ENCODE data around the gene NKD2. TPM values are rescaled to one million over a fixed set of nuclear protein-coding genes. Genes with fewer than 3 reads are reported as not detected.

Gene NKD2
- total RNA-seq, 2 experiments from 2014 or later, result 3.6 to 3.7 TPM

DNA sequence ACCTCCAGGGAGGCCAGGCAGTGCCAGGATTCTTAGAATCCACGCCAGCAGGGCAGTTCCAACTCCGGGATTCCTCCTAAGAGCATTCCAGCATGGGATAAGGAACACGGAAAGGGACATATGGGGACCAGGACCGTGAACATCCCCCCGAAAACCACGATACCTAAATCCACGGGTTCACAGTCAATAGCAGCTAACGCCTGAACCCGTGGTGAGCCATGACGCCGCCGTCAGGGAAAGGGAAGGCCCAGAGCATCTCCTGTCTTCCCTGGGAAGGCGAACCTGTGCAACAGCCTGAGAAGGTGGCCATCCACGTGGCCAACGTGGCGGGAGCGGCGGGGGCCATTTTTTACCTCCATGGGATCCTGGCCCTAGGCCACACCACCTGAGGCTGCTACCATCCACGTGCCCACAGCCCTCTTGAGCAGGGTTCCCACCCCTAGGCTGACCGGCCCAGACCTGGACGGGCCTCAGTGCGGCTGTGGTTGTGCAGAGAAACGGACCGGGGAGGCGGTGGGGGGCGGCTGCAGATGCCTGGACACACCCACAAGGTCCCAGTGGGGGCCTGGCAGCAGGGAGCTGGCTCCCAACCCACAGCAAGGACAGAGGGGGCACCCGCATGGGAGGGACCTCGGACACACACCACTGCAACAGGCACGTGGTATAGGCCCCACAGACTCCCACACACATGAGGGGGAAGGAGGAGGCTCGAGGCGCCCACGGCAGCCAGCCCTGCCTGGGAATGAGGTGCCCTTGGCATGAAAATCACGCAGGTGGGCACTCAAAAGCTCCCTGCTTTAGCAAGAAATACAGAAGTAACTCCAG, 60.5 kb downstream of the NKD2 start:
- Mint-ChIP-seq H3K4me3 (no peak overlapping the region), H3K27ac (no peak overlapping the region), H3K4me1 (no peaks in the 10 kb centered on the region), H3K9me3 (no peaks in the 10 kb centered on the region), H3K27me3 (no peaks in the 10 kb centered on the region), H3K36me3 (ENCODE audit: low read depth) (no peaks in the 10 kb centered on the region)
- CTCF ChIA-PET, result no interaction called here
- DNase-seq, result no peak
- POLR2A ChIA-PET, result no interaction called here

DNA sequence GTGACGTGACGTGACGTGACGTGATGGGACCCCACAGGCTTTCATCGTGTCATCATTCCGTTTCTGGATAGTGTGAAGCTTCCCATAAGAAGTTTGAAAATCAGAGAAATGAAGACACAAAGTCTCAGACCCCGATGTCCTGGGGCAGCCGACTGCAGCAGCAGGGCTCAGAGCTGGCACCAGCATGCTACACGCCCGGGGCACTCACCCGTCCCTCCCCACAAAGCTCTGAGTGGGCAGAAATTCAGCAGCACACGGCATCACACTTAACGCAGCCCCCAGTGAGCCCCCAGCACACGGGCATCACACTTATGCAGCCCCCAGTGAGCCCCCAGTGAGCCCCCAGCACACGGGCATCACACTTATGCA, 61.1 kb downstream of the NKD2 start:
- POLR2A ChIA-PET, result no interaction called here

DNA sequence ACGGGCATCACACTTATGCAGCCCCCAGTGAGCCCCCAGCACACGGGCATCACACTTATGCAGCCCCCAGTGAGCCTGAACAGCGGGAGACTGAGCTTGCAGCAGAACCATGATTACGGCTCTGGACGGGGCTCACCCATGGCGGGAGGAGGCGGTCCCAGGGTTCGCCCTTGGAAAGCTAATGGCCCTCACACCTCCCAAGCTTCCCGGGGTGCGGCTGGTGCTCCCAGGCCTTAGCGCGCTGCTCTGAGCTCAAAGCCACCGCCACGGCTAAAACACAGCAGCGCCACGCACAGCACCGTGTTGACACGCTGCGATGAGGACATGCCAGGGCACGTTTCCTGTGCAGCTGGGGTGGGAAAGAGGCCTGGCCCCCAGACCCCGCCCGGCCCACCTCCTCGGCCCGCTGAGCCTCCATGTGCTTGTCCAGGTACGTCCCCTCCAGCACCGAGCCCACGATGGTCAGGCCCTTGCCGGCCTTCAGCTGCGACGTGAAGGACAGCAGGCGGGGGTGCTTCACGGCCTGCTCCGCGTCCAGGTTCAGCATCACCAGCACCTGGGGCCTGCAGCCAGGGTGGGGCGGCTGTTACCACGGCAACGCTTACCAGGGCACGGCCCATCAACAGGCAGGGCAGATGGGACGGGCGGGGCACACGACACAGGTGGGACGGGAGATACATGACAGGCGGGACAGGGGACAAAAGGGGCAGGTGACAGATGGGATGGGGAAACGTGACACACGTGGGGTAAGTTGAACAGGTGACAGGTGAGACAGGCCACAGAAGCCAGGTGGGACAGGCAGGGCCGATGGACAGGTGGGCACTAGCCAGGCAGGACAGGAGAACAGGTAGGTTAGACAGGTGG, 64.9 kb downstream of the NKD2 start:
- CTCF ChIA-PET, result no interaction called here
- no peak overlapping the region for H3K27ac Mint-ChIP-seq
- no peaks in the 10 kb centered on the region for H3K27me3 Mint-ChIP-seq
- POLR2A ChIA-PET, result no interaction called here
- no peak for DNase-seq
- no peaks in the 10 kb centered on the region for H3K36me3 Mint-ChIP-seq (ENCODE audit: low read depth)
- no peak overlapping the region for H3K4me3 Mint-ChIP-seq
- no peaks in the 10 kb centered on the region for H3K4me1 Mint-ChIP-seq
- H3K9me3 Mint-ChIP-seq, result no peaks in the 10 kb centered on the region

More for the DNA sequence above, 61.1 kb downstream of the NKD2 start:
- H3K27ac Mint-ChIP-seq, result no peak overlapping the region
- H3K27me3 Mint-ChIP-seq, result no peaks in the 10 kb centered on the region
- H3K36me3 Mint-ChIP-seq (ENCODE audit: low read depth), result no peaks in the 10 kb centered on the region
- DNase-seq, result no peak
- H3K4me3 Mint-ChIP-seq, result no peak overlapping the region
- CTCF ChIA-PET, result no interaction called here
- H3K9me3 Mint-ChIP-seq, result no peaks in the 10 kb centered on the region
- no peaks in the 10 kb centered on the region for H3K4me1 Mint-ChIP-seq

DNA sequence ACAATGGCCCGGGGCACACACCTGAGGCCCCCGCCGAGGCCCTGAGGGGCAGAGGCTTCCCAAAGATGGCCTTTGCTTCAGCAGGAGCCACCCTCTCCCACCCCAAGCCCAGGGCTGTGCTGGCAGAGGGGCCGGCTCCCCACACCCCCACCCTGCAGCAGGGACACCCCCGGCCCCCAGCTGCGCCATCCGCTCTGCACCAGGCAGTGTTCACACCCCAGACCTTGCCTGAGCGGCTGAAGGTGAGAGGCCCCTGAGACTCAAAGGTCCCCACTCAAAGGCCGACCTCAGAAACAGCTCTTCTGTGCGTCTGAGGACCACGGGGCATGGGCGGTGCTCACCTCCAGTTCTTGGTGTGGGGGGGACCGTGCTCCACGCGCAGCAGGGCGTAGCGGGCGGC, 65.6 kb downstream of the NKD2 start:
- H3K4me1 Mint-ChIP-seq, result no peaks in the 10 kb centered on the region
- no peak for DNase-seq
- no peaks in the 10 kb centered on the region for H3K27me3 Mint-ChIP-seq
- ChIA-PET POLR2A (no interaction called here), CTCF (no interaction called here)
- no peak overlapping the region for H3K4me3 Mint-ChIP-seq
- H3K9me3 Mint-ChIP-seq, result no peaks in the 10 kb centered on the region
- no peaks in the 10 kb centered on the region for H3K36me3 Mint-ChIP-seq (ENCODE audit: low read depth)
- no peak overlapping the region for H3K27ac Mint-ChIP-seq

DNA sequence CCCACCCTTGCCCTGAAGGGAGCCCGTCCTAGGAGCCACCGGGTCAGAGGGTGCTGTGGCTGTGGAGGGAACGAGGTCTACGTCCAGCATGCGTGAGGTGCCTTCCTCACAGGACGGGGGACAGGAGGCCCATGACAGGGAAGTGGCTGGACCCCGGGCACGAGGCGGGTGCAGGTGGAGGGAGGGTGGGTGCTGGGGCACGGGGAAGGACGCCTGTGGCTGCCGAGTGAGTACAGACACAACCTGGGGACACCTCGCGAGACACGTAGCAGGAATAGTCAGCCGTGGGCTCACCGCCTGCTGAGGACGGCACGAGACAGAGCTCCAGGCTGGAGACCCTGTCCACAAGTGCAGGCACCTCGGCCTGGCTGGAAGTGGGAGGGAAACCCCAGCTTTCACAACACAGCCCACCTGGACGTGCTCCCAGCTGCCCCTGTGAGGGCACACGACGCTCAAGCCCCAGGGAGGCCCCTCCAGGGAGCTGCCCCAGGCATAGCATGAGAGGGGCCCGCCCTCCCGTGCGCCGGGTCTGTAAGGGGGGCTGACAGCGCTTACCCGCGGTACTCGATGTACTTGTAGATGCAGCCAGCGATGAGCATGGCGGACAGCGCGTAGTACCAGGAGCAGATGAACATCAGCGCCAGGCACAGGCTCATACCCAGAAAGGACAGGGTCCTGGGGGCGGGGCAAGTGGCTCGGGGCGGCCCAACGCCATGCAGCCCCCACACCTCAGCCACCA, 66.4 kb downstream of the NKD2 start:
- CTCF ChIA-PET, result no interaction called here
- H3K4me3 Mint-ChIP-seq, result no peak overlapping the region
- no peaks in the 10 kb centered on the region for H3K27me3 Mint-ChIP-seq
- H3K9me3 Mint-ChIP-seq, result no peaks in the 10 kb centered on the region
- H3K36me3 Mint-ChIP-seq (ENCODE audit: low read depth), result no peaks in the 10 kb centered on the region
- no peak overlapping the region for H3K27ac Mint-ChIP-seq
- H3K4me1 Mint-ChIP-seq, result no peaks in the 10 kb centered on the region
- DNase-seq, result no peak
- POLR2A ChIA-PET, result no interaction called here

DNA sequence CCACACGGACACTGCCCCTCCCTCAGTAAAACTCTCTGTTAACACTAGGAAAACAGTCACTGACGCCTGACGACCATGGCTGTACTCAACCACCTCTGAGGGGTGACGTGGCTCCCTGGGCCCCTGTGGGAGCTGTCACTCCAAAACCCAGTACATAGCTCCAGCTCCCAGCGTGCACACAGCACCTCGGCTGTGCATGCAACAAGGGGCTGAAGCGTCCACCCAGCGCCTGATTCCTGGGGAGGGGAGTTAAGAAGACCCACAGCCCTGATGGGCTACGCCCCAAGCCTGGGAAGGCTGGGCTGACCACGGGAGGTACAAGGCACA, 66.9 kb downstream of the NKD2 start:
- H3K4me1 Mint-ChIP-seq, result no peaks in the 10 kb centered on the region
- CTCF ChIA-PET, result no interaction called here
- no peak overlapping the region for H3K4me3 Mint-ChIP-seq
- no peak overlapping the region for H3K27ac Mint-ChIP-seq
- H3K9me3 Mint-ChIP-seq, result no peaks in the 10 kb centered on the region
- no peak for DNase-seq
- H3K36me3 Mint-ChIP-seq (ENCODE audit: low read depth), result no peaks in the 10 kb centered on the region
- no peaks in the 10 kb centered on the region for H3K27me3 Mint-ChIP-seq
- POLR2A ChIA-PET, result no interaction called here

DNA sequence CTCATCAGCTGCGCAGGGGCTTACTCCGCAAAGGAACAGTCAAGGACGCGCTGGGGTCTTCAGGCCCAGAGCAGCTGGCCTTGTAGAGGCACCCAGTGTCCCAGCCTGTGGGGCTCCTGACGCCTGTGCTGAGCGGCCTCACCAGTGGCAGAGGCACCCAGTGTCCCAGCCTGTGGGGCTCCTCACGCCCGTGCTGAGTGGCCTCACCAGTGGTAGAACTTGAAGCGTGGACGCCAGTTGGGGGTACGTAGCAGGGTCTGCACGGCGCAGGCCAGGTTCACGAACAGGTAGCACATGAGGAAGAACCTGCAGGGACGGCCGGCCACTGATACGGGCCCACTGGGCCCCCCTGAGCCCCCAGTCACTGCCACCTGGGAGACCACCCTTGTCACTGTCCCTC, 67.3 kb downstream of the NKD2 start:
- POLR2A ChIA-PET, result no interaction called here
- Mint-ChIP-seq H3K27ac (no peak overlapping the region), H3K4me1 (no peaks in the 10 kb centered on the region)

DNA sequence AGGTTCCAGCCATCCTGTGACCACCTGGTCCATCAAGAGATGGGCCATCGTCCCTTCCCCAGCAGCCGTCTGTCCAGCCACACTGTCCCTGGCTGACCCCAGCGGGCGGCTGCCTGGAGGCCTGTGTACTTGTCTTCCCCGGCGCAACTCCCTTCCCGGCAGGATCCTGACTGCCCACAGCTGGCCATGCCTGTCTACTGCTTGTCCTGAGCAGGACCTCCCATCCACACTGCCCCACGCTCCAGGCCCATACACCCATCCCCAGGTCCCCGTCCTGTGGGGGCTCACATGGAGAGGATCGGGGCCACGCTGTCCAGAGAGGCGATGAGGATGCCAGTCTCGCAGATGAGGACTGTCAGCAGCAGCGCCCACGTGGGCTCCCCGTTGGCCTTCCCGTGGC, 67.8 kb downstream of the NKD2 start:
- no peak overlapping the region for H3K4me3 Mint-ChIP-seq

More for the DNA sequence above, 67.3 kb downstream of the NKD2 start:
- no peak for DNase-seq
- H3K27me3 Mint-ChIP-seq, result no peaks in the 10 kb centered on the region
- H3K9me3 Mint-ChIP-seq, result no peaks in the 10 kb centered on the region
- CTCF ChIA-PET, result no interaction called here
- H3K4me3 Mint-ChIP-seq, result no peak overlapping the region
- H3K36me3 Mint-ChIP-seq (ENCODE audit: low read depth), result peaks cover 2% of the 10 kb centered on the region

DNA sequence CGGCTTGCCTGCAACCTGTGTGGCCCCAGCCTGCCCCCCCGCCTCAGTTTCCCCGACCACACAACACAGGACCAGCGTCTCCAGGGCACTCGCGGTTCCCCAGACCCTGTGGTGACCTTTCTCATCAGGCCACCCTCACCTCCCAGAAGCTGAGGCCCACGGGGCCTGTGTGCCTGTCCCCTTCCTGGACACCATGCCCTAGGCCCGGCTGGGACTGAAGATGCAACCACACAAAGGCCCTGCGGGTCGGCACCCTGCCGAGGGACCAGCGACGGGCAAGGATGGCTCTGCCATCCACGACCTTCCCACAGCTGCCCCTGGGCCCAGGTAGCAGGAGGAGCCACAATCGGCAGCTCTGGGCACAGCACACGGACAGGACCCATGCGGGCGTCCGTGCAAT, 68.4 kb downstream of the NKD2 start:
- POLR2A ChIA-PET, result no interaction called here
- H3K27me3 Mint-ChIP-seq, result no peaks in the 10 kb centered on the region
- H3K36me3 Mint-ChIP-seq (ENCODE audit: low read depth), result peaks cover 4% of the 10 kb centered on the region
- no peak for DNase-seq
- H3K4me1 Mint-ChIP-seq, result no peaks in the 10 kb centered on the region
- H3K9me3 Mint-ChIP-seq, result no peaks in the 10 kb centered on the region
- H3K4me3 Mint-ChIP-seq, result no peak overlapping the region
- H3K27ac Mint-ChIP-seq, result no peak overlapping the region
- CTCF ChIA-PET, result interaction anchor here (0.6 kb wide), 1 partner anchor 90 kb away, joined by 7 read pairs; no protein-coding TSS in a partner anchor

More for the DNA sequence above, 67.8 kb downstream of the NKD2 start:
- POLR2A ChIA-PET, result no interaction called here
- H3K4me1 Mint-ChIP-seq, result no peaks in the 10 kb centered on the region
- no peak overlapping the region for H3K27ac Mint-ChIP-seq
- H3K36me3 Mint-ChIP-seq (ENCODE audit: low read depth), result peaks cover 4% of the 10 kb centered on the region
- no peak for DNase-seq
- H3K9me3 Mint-ChIP-seq, result no peaks in the 10 kb centered on the region
- no peaks in the 10 kb centered on the region for H3K27me3 Mint-ChIP-seq
- CTCF ChIA-PET, result no interaction called here

DNA sequence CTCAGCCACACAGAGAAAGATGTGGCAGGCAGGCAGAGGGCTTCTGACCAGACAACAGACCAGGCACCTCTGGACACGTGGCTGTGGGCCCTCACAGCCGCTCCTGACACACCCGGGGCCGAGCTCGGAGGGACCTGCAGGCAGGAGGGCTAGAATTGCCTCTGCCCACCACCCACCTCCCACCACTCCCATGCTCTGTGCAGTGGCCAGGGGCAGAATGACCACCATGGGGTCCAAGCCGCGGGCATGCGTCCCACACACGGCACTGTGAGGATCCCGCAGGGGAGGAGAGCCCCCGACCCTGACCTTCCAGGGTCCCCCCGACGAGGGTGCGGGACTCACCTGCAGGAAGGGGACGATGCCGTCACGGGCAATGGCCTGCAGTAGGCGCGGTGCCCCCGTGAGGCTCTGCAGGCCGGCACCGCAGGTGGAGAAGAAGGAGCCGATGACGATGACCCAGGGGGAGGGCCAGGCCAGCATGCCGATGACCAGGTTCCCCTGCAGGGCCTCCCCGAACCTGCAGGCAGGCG, 69.0 kb downstream of the NKD2 start:
- POLR2A ChIA-PET, result no interaction called here

DNA sequence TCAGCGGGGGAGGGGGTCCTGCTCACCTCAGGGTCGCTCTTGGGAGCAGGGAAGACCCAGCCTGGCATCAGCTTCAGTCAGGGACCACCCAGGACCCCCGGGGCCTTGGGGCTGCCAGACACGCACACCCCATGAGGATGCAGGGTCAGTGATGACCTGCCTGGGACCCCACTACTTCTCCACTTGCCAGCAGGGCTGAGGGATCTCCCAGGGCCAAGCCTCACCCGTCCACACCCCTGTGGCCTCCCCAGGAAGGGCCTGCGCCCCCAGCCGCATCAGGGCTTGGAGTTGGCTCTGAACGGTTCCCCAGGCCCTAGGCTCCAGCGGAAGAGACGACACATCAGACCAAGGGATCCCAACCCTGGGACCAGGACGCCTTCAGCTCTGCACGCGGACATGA, 69.6 kb downstream of the NKD2 start:
- H3K9me3 Mint-ChIP-seq, result no peaks in the 10 kb centered on the region
- POLR2A ChIA-PET, result no interaction called here
- DNase-seq, result no peak
- H3K27me3 Mint-ChIP-seq, result no peaks in the 10 kb centered on the region
- peaks cover 6% of the 10 kb centered on the region for H3K36me3 Mint-ChIP-seq (ENCODE audit: low read depth)
- H3K4me1 Mint-ChIP-seq, result no peaks in the 10 kb centered on the region
- CTCF ChIA-PET, result no interaction called here
- H3K4me3 Mint-ChIP-seq, result no peak overlapping the region
- H3K27ac Mint-ChIP-seq, result no peak overlapping the region

More for the DNA sequence above, 69.0 kb downstream of the NKD2 start:
- CTCF ChIA-PET, result interaction anchor here (0.6 kb wide), 1 partner anchor 90 kb away, joined by 7 read pairs; no protein-coding TSS in a partner anchor
- Mint-ChIP-seq H3K27me3 (no peaks in the 10 kb centered on the region), H3K4me1 (no peaks in the 10 kb centered on the region), H3K4me3 (no peak overlapping the region), H3K9me3 (no peaks in the 10 kb centered on the region), H3K36me3 (ENCODE audit: low read depth) (peaks cover 4% of the 10 kb centered on the region), H3K27ac (no peak overlapping the region)
- DNase-seq, result no peak

DNA sequence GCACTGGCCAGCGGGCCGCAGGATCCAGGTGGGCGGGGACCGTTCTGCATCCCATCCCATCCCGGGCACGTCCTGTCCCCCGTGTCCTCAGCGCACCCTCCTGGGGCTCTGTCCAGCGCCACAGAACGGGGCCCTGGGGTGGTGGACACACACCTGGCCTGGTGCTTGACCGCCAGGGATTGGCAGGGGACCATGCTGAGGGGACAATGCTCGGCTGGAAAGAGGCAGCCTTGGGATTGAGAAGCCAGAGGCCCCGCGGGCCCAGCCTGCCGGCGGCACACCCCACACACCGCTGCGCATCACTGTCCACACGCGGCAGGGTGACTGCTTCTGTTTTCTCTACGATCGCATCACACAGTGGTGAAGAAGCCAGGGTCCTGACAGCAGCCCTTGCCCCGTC, 70.2 kb downstream of the NKD2 start:
- Mint-ChIP-seq H3K36me3 (ENCODE audit: low read depth) (peaks cover 7% of the 10 kb centered on the region), H3K9me3 (no peaks in the 10 kb centered on the region), H3K27ac (no peak overlapping the region), H3K4me3 (no peak overlapping the region), H3K4me1 (no peaks in the 10 kb centered on the region), H3K27me3 (no peaks in the 10 kb centered on the region)
- ChIA-PET POLR2A (no interaction called here), CTCF (no interaction called here)
- DNase-seq, result no peak

DNA sequence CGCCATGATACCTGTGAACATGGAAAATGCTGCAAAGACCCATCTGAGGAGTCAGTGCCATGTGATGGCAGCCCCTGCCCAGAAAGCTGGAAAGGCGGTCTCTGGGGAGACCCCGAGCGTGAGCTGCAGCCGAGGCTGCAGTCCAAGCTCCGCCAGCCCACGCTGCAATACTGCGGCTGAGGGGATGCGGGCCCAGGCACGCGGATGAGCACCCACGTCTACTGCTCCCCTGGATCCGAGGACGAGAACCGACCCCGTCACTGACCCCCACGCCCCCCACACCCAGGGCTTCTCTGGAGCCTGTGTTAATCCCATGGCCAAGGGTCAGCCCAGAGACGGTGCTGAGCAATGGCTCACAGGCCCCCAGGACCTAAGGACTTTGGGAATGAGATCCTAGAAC, 70.9 kb downstream of the NKD2 start:
- H3K4me3 Mint-ChIP-seq, result no peak overlapping the region
- DNase-seq, result no peak
- no peak overlapping the region for H3K27ac Mint-ChIP-seq
- POLR2A ChIA-PET, result no interaction called here
- no peaks in the 10 kb centered on the region for H3K9me3 Mint-ChIP-seq
- H3K36me3 Mint-ChIP-seq (ENCODE audit: low read depth), result peaks cover 7% of the 10 kb centered on the region
- CTCF ChIA-PET, result no interaction called here
- no peaks in the 10 kb centered on the region for H3K27me3 Mint-ChIP-seq
- H3K4me1 Mint-ChIP-seq, result no peaks in the 10 kb centered on the region
